LNCaP clone FGC (cell line): ENCODE measurements around the gene SLC6A4.

ENCODE experiments used
- DNase-seq: peaks from one replicate; pipeline ENCODE4 v3.0.0-alpha.2; 2011; ENCODE audit warnings: low read depth
- H3K4me3 ChIP-seq: 2 replicates; pipeline ENCODE4 v1.5.1; 2011; ENCODE audit warnings: mild to moderate bottlenecking, low read depth, low read length, control low read depth
- TF ChIP-seq, protein P1 (sequence below): IDR thresholded peaks from 2 replicates; pipeline ENCODE4 v1.5.1; 2012; ENCODE audit warnings: mild to moderate bottlenecking; ENCODE audit not compliant: control insufficient read depth, insufficient read depth; ENCODE audit errors: extremely low read depth

Gene SLC6A4

DNA sequence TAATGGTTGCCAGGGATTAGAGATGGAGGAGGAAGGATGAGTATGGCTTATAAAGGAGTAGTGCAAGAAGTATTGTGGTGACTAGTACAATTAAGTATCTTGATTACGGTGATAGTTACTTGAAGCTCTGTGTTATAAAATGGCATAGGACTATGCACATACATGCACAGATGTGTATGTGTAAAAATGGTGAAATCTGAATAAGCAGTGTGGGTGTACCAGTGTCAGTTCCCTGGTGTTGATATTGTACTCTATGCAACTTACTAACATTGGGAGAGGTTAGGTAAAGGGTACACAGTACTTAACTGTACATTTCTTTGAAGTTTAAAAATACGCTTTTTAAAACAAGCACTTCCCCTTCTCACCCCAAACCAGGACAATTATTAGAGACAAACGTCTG is 70.3 kb downstream of the SLC6A4 start:
- no peak for DNase-seq
- TF ChIP-seq, protein P1, sequence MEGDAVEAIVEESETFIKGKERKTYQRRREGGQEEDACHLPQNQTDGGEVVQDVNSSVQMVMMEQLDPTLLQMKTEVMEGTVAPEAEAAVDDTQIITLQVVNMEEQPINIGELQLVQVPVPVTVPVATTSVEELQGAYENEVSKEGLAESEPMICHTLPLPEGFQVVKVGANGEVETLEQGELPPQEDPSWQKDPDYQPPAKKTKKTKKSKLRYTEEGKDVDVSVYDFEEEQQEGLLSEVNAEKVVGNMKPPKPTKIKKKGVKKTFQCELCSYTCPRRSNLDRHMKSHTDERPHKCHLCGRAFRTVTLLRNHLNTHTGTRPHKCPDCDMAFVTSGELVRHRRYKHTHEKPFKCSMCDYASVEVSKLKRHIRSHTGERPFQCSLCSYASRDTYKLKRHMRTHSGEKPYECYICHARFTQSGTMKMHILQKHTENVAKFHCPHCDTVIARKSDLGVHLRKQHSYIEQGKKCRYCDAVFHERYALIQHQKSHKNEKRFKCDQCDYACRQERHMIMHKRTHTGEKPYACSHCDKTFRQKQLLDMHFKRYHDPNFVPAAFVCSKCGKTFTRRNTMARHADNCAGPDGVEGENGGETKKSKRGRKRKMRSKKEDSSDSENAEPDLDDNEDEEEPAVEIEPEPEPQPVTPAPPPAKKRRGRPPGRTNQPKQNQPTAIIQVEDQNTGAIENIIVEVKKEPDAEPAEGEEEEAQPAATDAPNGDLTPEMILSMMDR = no peak
- H3K4me3 ChIP-seq = no peak overlapping the region

DNA sequence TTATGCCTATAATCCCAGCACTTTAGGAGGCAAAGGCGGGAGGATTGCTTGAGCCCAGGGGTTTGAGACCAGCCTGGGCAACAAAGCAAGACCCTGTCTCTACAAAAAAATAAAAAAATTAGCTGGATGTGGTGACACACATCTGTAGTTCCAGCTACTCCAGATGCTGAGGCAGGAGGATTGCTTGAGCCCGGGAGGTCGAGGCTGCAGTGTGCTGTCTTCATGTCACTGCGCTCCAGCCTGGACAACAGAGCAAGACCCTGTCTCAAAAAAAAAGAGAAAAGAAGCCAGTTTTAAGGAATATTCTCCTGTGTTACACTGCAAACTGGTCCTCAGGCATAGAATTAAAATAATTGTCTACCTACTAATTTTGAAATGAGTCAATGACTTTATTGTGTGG is 71.0 kb downstream of the SLC6A4 start:
- TF ChIP-seq, protein P1 = no peak
- no peak overlapping the region for H3K4me3 ChIP-seq
- no peak for DNase-seq

DNA sequence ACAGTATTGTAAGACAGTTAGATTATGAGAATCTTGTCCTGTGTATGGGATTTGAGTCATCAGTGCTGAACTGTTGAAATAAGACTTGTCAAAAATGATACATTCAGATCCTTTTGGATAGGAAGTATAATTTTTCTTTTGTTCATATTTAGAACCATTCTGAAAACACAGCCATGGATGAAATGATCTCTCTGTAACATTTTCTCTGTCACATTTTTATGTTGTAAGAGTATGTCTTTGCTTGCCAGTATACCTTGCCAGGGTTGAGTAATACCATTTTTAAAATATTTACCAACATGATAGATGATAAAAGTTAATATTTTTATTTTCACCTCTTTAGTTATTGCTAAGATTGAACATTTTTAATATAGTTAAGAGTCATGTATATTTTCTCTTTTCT is 73.9 kb downstream of the SLC6A4 start:
- DNase-seq = no peak
- H3K4me3 ChIP-seq = no peak overlapping the region
- TF ChIP-seq, protein P1 = no peak

DNA sequence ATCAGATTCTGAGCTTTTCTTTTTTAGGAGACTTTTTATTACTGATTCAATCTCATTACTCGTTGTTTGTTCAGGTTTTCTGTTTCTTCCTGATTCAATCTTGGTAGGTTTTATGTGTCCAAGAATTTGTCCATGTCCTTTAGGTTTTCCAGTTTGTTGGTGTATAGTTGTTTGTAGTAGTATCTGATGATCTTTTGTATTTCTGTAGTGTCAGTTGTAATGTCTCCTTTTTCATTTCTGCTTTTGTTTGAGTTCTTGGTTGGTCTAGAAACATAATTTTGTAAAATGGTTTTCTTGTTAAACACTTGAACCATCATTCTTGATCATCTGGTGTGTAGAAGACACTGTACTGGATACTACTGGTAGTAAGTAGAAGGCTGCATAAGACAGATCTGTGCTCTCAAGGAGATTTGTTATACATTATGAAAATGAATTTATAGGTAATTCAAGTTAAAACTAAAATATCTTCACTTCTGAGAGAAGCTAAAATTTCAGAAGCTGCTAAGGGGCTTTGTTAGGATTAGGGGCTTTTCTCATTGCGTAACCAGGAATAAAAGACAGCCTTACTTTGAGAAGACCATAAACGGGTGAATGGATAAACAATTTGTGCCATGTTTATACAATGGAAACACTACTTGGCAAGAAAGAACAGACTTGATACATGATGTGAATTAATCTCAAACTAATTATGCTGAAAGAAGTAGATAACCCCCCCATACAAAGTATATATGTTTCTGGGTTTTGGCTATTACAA is 74.9 kb downstream of the SLC6A4 start:
- TF ChIP-seq, protein P1 = no peak
- H3K4me3 ChIP-seq = no peak overlapping the region
- DNase-seq = no peak

DNA sequence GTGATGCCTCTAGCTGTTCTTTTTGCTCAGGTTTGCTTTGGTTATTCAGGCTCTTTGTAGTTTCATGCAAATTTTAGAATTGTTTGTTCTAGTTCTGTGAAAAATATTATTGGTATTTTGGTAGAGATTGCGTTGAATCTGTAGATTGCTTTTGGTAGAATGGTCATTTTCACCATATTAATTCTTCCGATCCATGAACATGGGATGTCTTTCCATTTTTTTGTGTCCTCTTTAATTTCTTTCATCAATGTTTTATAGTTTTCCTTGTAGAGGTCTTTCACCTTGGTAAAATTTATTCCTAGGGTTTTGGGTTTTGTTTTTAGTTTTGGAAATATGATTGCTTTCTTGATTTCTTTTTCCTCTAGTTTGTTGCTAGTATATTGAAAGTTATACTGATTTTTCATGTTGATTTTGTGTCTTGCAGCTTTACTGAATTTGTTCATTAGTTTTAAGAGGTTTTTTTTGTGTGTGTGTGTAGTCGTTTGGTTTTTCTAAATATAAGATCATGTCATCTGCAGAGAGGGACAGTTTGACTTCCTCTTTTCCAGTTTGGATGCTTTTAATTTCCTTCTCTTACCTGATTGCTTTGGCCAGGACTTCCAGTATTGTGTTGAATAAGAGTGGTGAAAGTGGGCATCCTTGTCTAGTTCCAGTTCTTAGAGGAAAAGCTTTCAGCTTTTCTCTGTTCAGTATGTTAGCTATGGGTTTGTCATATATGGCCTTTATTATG is 76.4 kb downstream of the SLC6A4 start:
- TF ChIP-seq, protein P1 = no peak
- no peak for DNase-seq
- no peak overlapping the region for H3K4me3 ChIP-seq

DNA sequence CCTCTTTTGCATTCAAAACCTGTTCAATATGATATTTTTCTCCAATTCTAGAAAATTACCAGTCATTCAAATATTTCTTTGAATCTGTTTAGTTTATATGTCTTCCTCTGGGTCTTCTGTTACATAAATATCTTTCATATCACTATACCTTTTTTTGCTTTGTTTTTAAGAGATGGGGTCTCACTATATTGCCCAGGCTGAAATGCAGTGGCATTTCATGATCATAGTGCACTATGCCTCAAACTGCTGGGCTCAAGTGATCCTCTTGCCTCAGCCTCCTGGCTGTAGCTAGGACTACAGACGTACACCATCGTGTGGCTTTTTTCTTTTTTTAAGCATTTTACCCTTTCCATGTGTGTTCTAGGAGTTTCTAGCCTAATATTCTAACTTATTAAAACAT is 80.1 kb downstream of the SLC6A4 start:
- H3K4me3 ChIP-seq = no peak overlapping the region
- TF ChIP-seq, protein P1 = no peak
- no peak for DNase-seq

DNA sequence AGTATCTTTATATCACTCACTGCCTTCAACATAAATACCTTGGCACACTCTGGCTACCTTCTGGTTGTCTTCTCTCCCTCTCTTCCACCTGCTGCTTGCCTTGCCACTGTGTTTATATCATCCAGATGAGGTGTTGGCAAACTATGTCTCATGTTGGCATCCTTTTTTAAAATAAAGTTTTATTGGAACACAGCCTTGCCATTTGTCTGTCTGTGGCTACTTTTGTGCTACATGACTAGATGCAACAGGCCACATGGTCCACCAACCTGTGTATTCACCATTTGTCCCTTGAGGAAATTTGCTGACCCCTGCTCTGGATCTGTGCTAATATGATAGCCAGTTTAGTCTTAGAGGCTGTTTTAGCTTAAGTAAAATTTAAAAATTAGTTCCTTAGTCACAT is 82.0 kb downstream of the SLC6A4 start:
- TF ChIP-seq, protein P1 = no peak
- peak; percentile 21 for DNase-seq
- no peak overlapping the region for H3K4me3 ChIP-seq
